ENCODE results near the gene IGF1R.

GRCh38 chr15:98650417-98651035 is 2.2 kb downstream of the IGF1R start:
- TF ChIP-seq POLR2A (IDR thresholded peaks at IDR 0.05; ENCODE audit: low read depth, low read length) (peak; percentile 27), POLR2AphosphoS5 (IDR thresholded peaks at IDR 0.05; ENCODE audit: insufficient read depth, low read depth, low read length) (no peak), CTCF (IDR thresholded peaks at IDR 0.05; ENCODE audit: extremely low read depth in 1 of 2, insufficient read depth in 1 of 2, low read depth in 1 of 2, low read length in 2 of 2) (no peak)
